Loucy (cell line): ENCODE data around the gene LIN28A.

Source experiments
- H2AFZ ChIP-seq: fragments of 200-600 bp; sonication (generic); 2 replicates; pipeline ENCODE4 v1.6.0; 2016; ENCODE audit warnings: antibody characterized with exemption, mild to moderate bottlenecking, low read length, moderate library complexity
- H3F3A ChIP-seq: fragments of 200-600 bp; 2 replicates; pipeline ENCODE4 v1.6.0; 2016; ENCODE audit warnings: antibody characterized with exemption, low read depth, mild to moderate bottlenecking
- H3K27me3 ChIP-seq: fragments of 200-600 bp; sonication (generic); 2 replicates; pipeline ENCODE4 v1.6.1; 2014; ENCODE audit warnings: low read length, mild to moderate bottlenecking; ENCODE audit not compliant: insufficient read depth, poor library complexity, severe bottlenecking
- H3K36me3 ChIP-seq: fragments of 200-600 bp; sonication (generic); 2 replicates; pipeline ENCODE4 v1.6.1; 2016; ENCODE audit warnings: low read length; ENCODE audit not compliant: insufficient read depth
- H3K4me1 ChIP-seq: fragments of 200-600 bp; sonication (generic); 2 replicates; pipeline ENCODE4 v1.5.1; 2014; ENCODE audit warnings: low read length, mild to moderate bottlenecking; ENCODE audit not compliant: insufficient read depth, poor library complexity, severe bottlenecking
- H3K4me2 ChIP-seq: fragments of 200-600 bp; sonication (generic); 2 replicates; pipeline ENCODE4 v1.6.0; 2014; ENCODE audit warnings: antibody characterized with exemption, low read length, low read depth, mild to moderate bottlenecking; ENCODE audit not compliant: poor library complexity, severe bottlenecking
- H3K4me3 ChIP-seq: fragments of 200-600 bp; sonication (generic); 2 replicates; pipeline ENCODE4 v1.5.1; 2014; ENCODE audit warnings: low read length, mild to moderate bottlenecking, mixed read lengths; ENCODE audit not compliant: poor library complexity, severe bottlenecking
- H3K79me2 ChIP-seq: fragments of 200-600 bp; sonication (generic); 2 replicates; pipeline ENCODE4 v1.6.1; 2014; ENCODE audit warnings: low read length; ENCODE audit not compliant: insufficient read depth
- H3K9ac ChIP-seq: fragments of 200-600 bp; sonication (generic); 2 replicates; pipeline ENCODE4 v1.6.0; 2014; ENCODE audit warnings: mild to moderate bottlenecking, low read depth, low read length, moderate library complexity; ENCODE audit not compliant: poor library complexity, severe bottlenecking
- H3K9me2 ChIP-seq: fragments of 200-600 bp; sonication (generic); replicated peaks from 2 replicates; pipeline ENCODE4 v1.6.1; 2016; ENCODE audit warnings: low read depth, low read length, mixed read lengths
- H3K9me3 ChIP-seq: fragments of 200-600 bp; sonication (generic); 2 replicates; pipeline ENCODE4 v1.6.1; 2014; ENCODE audit warnings: mild to moderate bottlenecking, antibody characterized with exemption, low read length, low read depth; ENCODE audit not compliant: insufficient read depth
- H4K20me1 ChIP-seq: fragments of 200-600 bp; sonication (generic); 2 replicates; pipeline ENCODE4 v1.6.0; 2014; ENCODE audit warnings: antibody characterized with exemption, low read length, mild to moderate bottlenecking; ENCODE audit not compliant: insufficient read depth, poor library complexity, severe bottlenecking
- EZH2phosphoT487 ChIP-seq: fragments of 200-600 bp; IDR thresholded peaks from 2 replicates; pipeline ENCODE4 v1.6.1; 2018; ENCODE audit warnings: antibody characterized with exemption, mild to moderate bottlenecking, moderate library complexity, borderline replicate concordance
- TF ChIP-seq, protein P1 (sequence below): fragments of 200-600 bp; sonication (generic); conservative IDR thresholded peaks from 2 replicates; pipeline ENCODE4 v1.5.1; 2014; ENCODE audit warnings: mild to moderate bottlenecking, antibody characterized with exemption, low read length

Gene LIN28A

DNA sequence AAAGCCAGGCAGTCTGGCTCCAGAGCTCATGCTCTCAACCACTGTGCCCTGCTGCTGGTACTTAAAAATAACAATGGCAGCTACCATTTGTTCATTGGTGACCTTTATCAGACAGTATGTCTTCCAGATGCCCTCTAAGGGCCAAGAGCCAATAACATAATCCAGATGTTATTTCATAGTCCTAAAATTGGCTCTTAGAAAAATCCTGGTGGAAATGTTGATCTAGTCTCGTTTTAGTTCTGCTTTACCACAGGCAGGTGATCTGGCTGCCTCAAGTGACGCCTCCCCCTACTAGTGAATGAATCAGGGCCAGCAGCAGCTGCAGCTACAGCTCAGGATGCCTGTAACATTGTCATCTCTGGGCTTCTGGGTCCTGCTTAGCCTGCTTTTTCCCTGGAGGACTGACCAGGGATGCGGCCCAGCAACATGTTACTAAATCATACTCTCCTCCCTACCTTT lies 49.0 kb downstream of the LIN28A start:
- Histone ChIP-seq H3K4me3 (no peak overlapping the region), H2AFZ (no peak overlapping the region), H3K9me3 (no peaks in the 10 kb centered on the region), H3K79me2 (no peaks in the 10 kb centered on the region), H3K27me3 (no peaks in the 10 kb centered on the region), H3K9ac (no peak overlapping the region), H3K4me1 (no peaks in the 10 kb centered on the region), H3K36me3 (peaks cover 43% of the 10 kb centered on the region; the same call in 1 of the 2 replicates), H4K20me1 (no peaks in the 10 kb centered on the region), H3K4me2 (no peak overlapping the region), H3F3A (no peaks in the 10 kb centered on the region), H3K9me2 (no peaks in the 10 kb centered on the region)
- TF ChIP-seq EZH2phosphoT487: no peak
- TF ChIP-seq, protein P1, sequence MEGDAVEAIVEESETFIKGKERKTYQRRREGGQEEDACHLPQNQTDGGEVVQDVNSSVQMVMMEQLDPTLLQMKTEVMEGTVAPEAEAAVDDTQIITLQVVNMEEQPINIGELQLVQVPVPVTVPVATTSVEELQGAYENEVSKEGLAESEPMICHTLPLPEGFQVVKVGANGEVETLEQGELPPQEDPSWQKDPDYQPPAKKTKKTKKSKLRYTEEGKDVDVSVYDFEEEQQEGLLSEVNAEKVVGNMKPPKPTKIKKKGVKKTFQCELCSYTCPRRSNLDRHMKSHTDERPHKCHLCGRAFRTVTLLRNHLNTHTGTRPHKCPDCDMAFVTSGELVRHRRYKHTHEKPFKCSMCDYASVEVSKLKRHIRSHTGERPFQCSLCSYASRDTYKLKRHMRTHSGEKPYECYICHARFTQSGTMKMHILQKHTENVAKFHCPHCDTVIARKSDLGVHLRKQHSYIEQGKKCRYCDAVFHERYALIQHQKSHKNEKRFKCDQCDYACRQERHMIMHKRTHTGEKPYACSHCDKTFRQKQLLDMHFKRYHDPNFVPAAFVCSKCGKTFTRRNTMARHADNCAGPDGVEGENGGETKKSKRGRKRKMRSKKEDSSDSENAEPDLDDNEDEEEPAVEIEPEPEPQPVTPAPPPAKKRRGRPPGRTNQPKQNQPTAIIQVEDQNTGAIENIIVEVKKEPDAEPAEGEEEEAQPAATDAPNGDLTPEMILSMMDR: no peak

DNA sequence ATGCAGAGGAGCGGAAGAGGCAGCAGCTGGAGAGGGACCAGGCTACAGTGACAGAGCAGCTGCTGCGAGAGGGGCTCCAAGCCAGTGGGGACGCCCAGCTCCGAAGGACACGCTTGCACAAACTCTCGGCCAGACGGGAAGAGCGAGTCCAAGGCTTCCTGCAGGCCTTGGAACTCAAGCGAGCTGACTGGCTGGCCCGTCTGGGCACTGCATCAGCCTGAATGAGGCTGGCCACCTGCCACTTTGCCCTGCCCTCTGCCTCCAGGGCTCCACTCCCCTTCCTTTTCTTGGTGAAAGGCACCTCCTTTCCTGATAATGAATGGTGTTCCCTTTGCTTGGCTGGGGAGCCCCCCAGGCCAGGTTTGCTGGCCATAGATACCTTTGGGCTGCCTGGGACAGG lies 58.3 kb downstream of the LIN28A start:
- Histone ChIP-seq H3K4me1 (peaks cover 26% of the 10 kb centered on the region), H3K36me3 (peaks cover 55% of the 10 kb centered on the region), H3K4me3 (no peak overlapping the region), H3K27me3 (peaks cover 4% of the 10 kb centered on the region), H3F3A (no peaks in the 10 kb centered on the region; the same call in 1 of the 2 replicates), H4K20me1 (peaks cover 14% of the 10 kb centered on the region), H3K9me3 (no peaks in the 10 kb centered on the region), H3K9ac (no peak overlapping the region), H2AFZ (no peak overlapping the region), H3K4me2 (no peak overlapping the region), H3K79me2 (peaks cover 27% of the 10 kb centered on the region), H3K9me2 (no peaks in the 10 kb centered on the region)
- TF ChIP-seq, protein P1: no peak
- no peak for TF ChIP-seq EZH2phosphoT487

DNA sequence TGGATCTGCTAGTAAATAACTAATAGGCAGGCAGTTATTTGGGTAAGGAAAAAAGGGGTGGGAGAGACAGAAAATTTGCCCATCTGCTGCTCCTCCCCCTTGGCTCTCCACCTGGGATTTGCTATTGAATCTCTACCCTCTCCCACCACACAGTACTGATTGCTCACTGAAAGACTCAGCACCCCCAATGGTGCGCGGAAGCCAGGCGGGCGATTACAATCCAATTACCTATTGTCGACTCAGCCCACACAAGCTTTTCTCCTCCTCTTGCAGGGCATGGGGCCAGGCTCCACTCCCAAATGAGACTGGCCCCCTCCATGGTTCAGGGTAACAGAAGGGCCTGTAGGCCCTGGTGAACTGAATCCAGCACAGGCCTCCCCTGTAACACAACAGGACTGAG lies 58.9 kb downstream of the LIN28A start:
- H3K79me2 ChIP-seq: peaks cover 34% of the 10 kb centered on the region
- no peaks in the 10 kb centered on the region for H3K9me3 ChIP-seq
- no peaks in the 10 kb centered on the region; the same call in 1 of the 2 replicates for H3F3A ChIP-seq
- H3K4me3 ChIP-seq: peak overlapping the region; percentile 10
- peak overlapping the region; percentile 91 for H3K4me2 ChIP-seq
- peaks cover 32% of the 10 kb centered on the region for H3K4me1 ChIP-seq
- H3K9ac ChIP-seq: peak overlapping the region; percentile 100
- H2AFZ ChIP-seq: no peak overlapping the region
- no peak for TF ChIP-seq EZH2phosphoT487
- TF ChIP-seq, protein P1: no peak
- peaks cover 21% of the 10 kb centered on the region for H4K20me1 ChIP-seq
- peaks cover 61% of the 10 kb centered on the region for H3K36me3 ChIP-seq
- H3K27me3 ChIP-seq: peaks cover 4% of the 10 kb centered on the region
- no peaks in the 10 kb centered on the region for H3K9me2 ChIP-seq
